C4-2B (cell line): ENCODE results near the gene ZNF385B.

Experiments used
- ZFX ChIP-seq: fragments of 450-650 bp; IDR thresholded peaks from 2 replicates; pipeline ENCODE4 v1.6.1; 2017
- TF ChIP-seq, protein P1 (sequence below): fragments of 450-650 bp; conservative IDR thresholded peaks from 2 replicates; pipeline ENCODE4 v1.5.1; 2017; ENCODE audit warnings: mild to moderate bottlenecking

DNA sequence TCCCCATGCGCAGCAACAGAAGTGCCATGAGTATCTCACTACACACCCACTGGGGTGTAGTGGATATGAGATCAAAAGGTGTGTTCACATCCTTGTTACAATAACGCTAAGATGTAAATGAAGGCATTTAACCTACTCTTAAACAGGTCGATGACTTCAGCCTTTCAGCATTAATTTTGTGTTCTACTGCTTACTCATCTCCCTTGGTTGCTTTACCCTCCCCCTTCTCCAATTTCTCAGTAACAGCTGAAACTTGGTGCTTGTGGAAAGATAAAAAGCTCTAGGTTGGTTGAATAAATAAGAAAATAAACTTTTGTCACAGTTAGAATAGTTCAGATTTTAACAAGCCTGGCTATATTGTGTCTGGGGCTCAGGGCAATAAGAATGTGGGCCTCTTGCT is 449.3 kb downstream of the ZNF385B start:
- TF ChIP-seq, protein P1, sequence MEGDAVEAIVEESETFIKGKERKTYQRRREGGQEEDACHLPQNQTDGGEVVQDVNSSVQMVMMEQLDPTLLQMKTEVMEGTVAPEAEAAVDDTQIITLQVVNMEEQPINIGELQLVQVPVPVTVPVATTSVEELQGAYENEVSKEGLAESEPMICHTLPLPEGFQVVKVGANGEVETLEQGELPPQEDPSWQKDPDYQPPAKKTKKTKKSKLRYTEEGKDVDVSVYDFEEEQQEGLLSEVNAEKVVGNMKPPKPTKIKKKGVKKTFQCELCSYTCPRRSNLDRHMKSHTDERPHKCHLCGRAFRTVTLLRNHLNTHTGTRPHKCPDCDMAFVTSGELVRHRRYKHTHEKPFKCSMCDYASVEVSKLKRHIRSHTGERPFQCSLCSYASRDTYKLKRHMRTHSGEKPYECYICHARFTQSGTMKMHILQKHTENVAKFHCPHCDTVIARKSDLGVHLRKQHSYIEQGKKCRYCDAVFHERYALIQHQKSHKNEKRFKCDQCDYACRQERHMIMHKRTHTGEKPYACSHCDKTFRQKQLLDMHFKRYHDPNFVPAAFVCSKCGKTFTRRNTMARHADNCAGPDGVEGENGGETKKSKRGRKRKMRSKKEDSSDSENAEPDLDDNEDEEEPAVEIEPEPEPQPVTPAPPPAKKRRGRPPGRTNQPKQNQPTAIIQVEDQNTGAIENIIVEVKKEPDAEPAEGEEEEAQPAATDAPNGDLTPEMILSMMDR = no peak
- no peak for TF ChIP-seq ZFX
